Kidney (tissue), 14 donors: ENCODE data around the gene PAGE4. TPM values are rescaled to one million over a fixed set of nuclear protein-coding genes. Genes with fewer than 3 reads are reported as not detected.
A peak's percentile ranks its signal among the peaks of the same experiment; 100 is the strongest.

ENCODE experiments used
- DNase-seq, 5 donors: peaks; one replicate each; pipeline ENCODE4 v3.0.0-alpha.2; 2013 to 2020
- FAIRE-seq: peaks from 2 replicates; lab custom pipeline; 2012; peaks lifted over from hg19 to GRCh38; lab: Jason Lieb, UNC
- H3K27ac ChIP-seq, 2 donors: one replicate each; pipeline ENCODE4 v1.7.0; 2013; ENCODE audit warnings: low read depth in 2 of 2, low read length in 2 of 2, inconsistent platforms in 1 of 2
- H3K27me3 ChIP-seq: one replicate; pipeline ENCODE4 v1.7.1; 2013; ENCODE audit warnings: low read length, inconsistent platforms; ENCODE audit not compliant: control insufficient read depth, insufficient read depth
- H3K36me3 ChIP-seq, 3 donors: one replicate each; pipeline versions ENCODE4 v1.7.0 to v1.7.1; 2013; ENCODE audit warnings: low read length in 3 of 3, control low read depth in 1 of 3, inconsistent platforms in 1 of 3; ENCODE audit not compliant: insufficient read depth in 3 of 3, control insufficient read depth in 2 of 3
- H3K4me1 ChIP-seq, 3 donors: one replicate each; pipeline versions ENCODE4 v1.7.0 to v1.7.1; 2013; ENCODE audit warnings: low read length in 3 of 3, inconsistent platforms in 1 of 3, low read depth in 1 of 3; ENCODE audit not compliant: control insufficient read depth in 2 of 3, insufficient read depth in 2 of 3
- H3K4me3 ChIP-seq, 3 donors: one replicate each; pipeline versions ENCODE4 v1.7.0 to v1.8.1; 2013; ENCODE audit warnings: low read length in 3 of 3, control low read depth in 1 of 3, inconsistent platforms in 1 of 3
- H3K9ac ChIP-seq, 3 donors: one replicate each; pipeline versions ENCODE4 v1.7.0 to v1.7.1; 2013; ENCODE audit warnings: low read length in 3 of 3, control low read depth in 1 of 3, inconsistent platforms in 1 of 3
- H3K9me3 ChIP-seq, 3 donors: one replicate each; pipeline versions ENCODE4 v1.7.0 to v1.7.1; 2013; ENCODE audit warnings: low read length in 3 of 3, control low read depth in 1 of 3, inconsistent platforms in 1 of 3; ENCODE audit not compliant: control insufficient read depth in 2 of 3, insufficient read depth in 1 of 3
- intact Hi-C: fragments of 100-400 bp; cut with DNase I; formaldehyde crosslinking; loops from one replicate; pipeline ENCODE4 v1.11.1; 2022
- polyA plus RNA-seq: library from polyadenylated mRNA; stranded (reverse); fragments of 350-450 nt; fragmentation: Illumina TruSeq; extraction: RNeasy Lipid Tissue Mini Kit (QIAGEN cat#74804); gene quantifications from one replicate; pipeline ENCODE4 v1.2.3, GENCODE V29; 2014; ENCODE audit warnings: low read depth, low replicate concordance; ENCODE audit not compliant: insufficient read depth
- total RNA-seq: library from RNA; stranded (reverse); fragmentation: NEBNext Ultra II Directional; extraction: Animal tissue kit (Norgen Biotek cat#: 25700); gene quantifications from one replicate; pipeline ENCODE4 v1.2.1, GENCODE V29; 2021
- TF ChIP-seq, protein P1 (sequence below): IDR thresholded peaks from 3 replicates; pipeline ENCODE4 v1.5.1; 2012; ENCODE audit warnings: mild to moderate bottlenecking, moderate library complexity, borderline replicate concordance; ENCODE audit not compliant: insufficient read depth; ENCODE audit errors: extremely low read depth
- donor health status: control.
- donor health status: control.
- donor health status: control.
- donor health status: control.
- donor health status: control.
- donor health status: DM: yes; HTN: yes; CAD: no.
- donor health status: Normal renal cell carcinoma (clear cell type).

PAGE4 gene
- total and polyA plus RNA-seq, 2 donors from 2014 or later = not detected

DNA sequence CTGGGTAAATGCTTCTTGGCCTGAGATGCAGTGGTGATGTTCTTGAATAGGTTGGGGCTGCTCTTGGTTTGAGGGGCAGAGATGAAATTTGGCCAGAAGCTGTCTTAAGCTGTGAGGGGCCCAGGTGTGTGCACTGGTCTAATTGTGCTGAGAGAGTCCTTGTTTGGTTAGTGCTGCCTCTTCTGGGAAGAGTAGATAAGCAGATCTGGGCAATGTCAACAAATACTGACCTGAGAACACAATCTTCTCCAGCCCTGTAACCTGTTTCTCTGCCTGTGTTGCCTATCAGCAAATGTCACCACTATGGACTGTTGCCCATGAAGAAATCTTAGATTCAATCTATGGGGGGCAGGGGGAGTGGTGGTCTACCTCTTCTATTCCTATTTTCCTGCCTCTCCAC lies 33.0 kb downstream of the PAGE4 start:
- Histone ChIP-seq H3K27ac (no peak overlapping the region), H3K36me3 (no peaks in the 10 kb centered on the region), H3K4me1 (no peaks in the 10 kb centered on the region), H3K9me3 (no peaks in the 10 kb centered on the region), H3K4me3 (no peak overlapping the region), H3K27me3 (no peaks in the 10 kb centered on the region), H3K9ac (no peak overlapping the region)
- FAIRE-seq (no peak), DNase-seq (no peak)
- intact Hi-C loops = no loop called here
- TF ChIP-seq, protein P1, sequence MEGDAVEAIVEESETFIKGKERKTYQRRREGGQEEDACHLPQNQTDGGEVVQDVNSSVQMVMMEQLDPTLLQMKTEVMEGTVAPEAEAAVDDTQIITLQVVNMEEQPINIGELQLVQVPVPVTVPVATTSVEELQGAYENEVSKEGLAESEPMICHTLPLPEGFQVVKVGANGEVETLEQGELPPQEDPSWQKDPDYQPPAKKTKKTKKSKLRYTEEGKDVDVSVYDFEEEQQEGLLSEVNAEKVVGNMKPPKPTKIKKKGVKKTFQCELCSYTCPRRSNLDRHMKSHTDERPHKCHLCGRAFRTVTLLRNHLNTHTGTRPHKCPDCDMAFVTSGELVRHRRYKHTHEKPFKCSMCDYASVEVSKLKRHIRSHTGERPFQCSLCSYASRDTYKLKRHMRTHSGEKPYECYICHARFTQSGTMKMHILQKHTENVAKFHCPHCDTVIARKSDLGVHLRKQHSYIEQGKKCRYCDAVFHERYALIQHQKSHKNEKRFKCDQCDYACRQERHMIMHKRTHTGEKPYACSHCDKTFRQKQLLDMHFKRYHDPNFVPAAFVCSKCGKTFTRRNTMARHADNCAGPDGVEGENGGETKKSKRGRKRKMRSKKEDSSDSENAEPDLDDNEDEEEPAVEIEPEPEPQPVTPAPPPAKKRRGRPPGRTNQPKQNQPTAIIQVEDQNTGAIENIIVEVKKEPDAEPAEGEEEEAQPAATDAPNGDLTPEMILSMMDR = no peak

DNA sequence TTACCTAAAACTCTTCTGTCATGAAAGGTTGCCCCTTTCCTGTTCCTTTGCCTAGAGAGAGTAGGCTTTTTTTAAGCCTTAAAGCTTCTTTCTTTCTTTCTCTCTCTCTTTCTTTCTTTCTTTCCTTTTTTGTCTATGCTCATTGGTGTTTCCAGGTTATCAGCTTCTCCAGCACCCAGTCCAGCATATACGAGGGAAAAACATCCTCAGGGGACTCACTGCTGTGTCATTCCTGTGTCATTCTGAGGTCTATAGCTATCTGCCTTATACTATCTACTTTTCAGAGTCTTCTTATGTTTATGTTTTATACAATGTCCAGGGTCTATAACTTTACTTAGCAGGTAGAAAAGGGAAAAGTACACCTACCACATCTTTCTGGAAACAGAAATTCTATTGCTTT lies 39.6 kb downstream of the PAGE4 start:
- Histone ChIP-seq H3K9me3 (no peaks in the 10 kb centered on the region), H3K4me3 (no peak overlapping the region), H3K9ac (no peak overlapping the region), H3K36me3 (no peaks in the 10 kb centered on the region), H3K27ac (no peak overlapping the region), H3K4me1 (no peaks in the 10 kb centered on the region), H3K27me3 (no peaks in the 10 kb centered on the region)
- TF ChIP-seq, protein P1 = no peak
- FAIRE-seq (no peak), DNase-seq (no peak)
- intact Hi-C loops = no loop called here

DNA sequence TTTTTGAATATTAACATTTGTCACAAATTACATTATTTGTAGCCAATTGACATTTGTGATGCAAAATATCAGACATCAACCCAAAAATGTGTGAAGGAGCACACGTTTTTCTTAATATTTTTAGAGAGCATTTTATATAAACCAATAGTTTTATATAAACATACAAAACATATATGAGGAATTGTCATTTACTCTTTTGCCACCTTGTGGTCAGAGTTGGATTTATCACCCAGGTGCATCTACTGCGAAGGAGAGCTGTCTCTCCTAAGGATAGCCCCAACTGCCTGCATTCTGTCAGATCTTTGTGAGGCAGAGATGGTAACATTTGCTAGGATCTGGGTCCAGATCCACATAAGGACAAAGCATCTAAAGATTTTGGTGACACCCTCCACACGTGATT lies 47.6 kb downstream of the PAGE4 start:
- no peaks in the 10 kb centered on the region for H3K9me3 ChIP-seq
- H3K27ac ChIP-seq = no peak overlapping the region
- H3K36me3 ChIP-seq = peaks cover 0 to 2% (median 0%) of the 10 kb centered on the region in 3 donors
- H3K4me3 ChIP-seq = no peak overlapping the region
- no peaks in the 10 kb centered on the region for H3K27me3 ChIP-seq
- intact Hi-C loops = no loop called here
- peak; percentile 93 for FAIRE-seq
- peak in 2 of 5 donors; percentile 49 to 56 for DNase-seq
- peaks cover 0 to 5% (median 5%) of the 10 kb centered on the region in 3 donors for H3K4me1 ChIP-seq
- H3K9ac ChIP-seq = no peak overlapping the region
- TF ChIP-seq, protein P1 = peak; percentile 45
